HG03175 (cell line): ENCODE data around the gene JAM2.
"Not testable (repeated sequence)": the region's sequence is repeated elsewhere in the genome, so short reads cannot be mapped to it uniquely, and the experiment has no call there.

Experiments
- ATAC-seq: cut with Tn5 transposase; IDR thresholded peaks from one replicate; pipeline ENCODE4 v1.9.1; 2021; ENCODE audit warnings: mild to moderate bottlenecking, moderate library complexity; ENCODE audit not compliant: unreplicated experiment

Gene JAM2

DNA sequence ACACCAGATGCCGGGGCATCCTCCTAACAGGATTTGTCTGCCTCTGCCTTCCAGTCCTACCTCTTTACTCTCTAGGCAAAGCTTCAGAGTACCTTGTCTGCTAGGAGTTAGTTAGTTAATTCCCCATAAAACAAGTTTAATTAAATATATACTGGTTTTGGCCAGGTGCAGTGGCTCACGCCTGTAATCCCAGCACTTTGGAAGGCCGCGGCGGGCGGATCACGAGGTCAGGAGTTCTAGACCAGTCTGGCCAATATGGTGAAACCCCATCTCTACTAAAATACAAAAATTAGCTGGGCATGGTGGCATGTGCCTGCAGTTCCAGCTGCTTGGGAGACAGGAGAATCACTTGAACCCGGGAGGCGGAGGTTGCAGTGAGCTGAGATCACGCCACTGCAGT, 75.0 kb downstream of the JAM2 start:
- ATAC-seq, result not testable (repeated sequence)

GRCh38 chr21:25717491-25718147, 78.6 kb downstream of the JAM2 start:
- no peak for ATAC-seq

DNA sequence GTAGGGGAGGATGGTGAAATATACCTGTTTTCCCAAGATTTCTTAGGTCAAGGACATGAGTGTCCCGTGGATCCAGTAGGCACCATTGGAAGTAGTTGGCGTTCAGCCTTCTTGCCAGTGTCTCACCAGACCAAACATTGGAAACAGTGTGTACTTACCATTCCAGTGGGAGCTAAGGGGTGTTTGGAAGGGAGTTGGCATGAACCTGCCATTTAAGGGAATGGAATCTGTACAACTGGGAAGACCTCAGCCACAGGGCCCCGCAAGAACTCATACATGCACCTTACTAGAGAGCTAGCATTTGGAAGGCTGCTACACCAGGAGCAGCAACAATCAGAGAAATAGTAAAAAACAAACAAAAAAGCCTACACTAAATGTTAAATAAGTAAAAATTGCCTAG, 82.9 kb downstream of the JAM2 start:
- ATAC-seq, result no peak

- ATAC-seq, result no peak
Observed at GRCh38 chr21:25722631-25723030, 83.6 kb downstream of the JAM2 start.

DNA sequence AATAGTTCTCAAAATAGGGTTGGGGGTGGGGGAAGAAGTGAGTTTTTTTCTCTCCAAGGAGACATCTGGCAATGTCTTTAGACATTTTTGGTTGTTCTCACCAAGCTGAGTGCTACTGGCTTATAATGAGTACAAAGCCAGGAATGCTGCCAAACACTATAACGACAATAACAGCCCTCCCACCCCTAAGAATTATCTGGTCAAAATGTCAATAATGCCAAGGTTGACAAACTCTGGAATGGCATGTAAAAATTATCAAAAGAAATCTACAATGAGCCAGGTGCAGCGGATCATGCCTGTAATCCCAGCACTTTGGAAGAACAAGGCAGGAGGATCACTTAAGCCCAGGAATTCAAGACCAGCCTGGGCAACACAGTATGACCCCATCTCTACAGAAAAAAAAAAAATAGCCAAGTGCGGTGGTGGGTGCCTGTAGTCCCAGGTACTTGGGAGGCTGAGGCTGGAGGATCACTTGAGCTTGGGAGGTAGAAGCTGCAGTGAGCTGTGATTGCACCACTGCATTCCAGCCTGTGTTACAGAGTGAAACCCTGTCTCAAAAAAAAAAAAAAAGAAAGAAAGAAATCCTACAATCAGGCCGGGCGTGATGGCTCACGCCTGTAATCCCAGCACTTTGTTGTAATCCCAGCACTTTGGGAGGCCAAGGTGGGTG, 93.2 kb downstream of the JAM2 start:
- ATAC-seq, result no peak

DNA sequence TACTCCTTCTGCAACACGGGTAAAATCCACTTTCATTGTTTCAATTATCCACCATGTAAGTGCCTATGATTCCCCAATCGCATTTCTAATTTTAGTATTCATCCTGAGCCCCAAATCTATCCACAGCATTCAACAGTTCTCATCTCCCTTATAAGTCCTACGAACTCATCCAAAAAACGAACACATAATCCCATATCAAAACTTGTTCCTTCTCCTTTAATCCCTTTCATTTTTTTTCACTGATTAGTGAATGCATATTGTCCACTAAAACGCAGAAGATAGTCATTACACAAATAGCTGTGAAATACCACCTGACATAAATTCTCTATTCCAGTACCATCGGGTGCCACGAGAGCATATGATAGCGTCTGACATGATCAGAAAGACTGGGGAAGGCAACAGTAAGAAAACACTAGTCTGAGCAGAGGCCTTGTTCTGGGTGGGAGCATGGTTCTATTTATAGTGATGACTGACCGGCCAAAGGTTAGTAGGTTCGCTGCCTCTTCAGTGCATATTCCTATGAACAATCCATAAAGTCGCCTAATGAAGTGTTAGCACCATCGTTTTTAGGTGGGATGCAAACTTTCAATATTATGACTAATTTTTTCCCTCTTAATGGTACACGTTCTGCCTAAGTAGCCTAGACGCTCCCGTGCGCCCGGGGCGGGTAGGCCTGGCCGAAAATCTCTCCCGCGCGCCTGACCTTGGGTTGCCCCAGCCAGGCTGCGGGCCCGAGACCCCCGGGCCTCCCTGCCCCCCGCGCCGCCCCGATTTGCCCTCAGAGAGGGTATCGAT, 95.0 kb downstream of the JAM2 start:
- peak; percentile 5 for ATAC-seq

GRCh38 chr21:25734654-25734903, 95.5 kb downstream of the JAM2 start:
- peak; percentile 0 for ATAC-seq

GRCh38 chr21:25734904-25735645, 96.0 kb downstream of the JAM2 start, which contains the start of the genes ATP5PF and GABPA:
ATP5PF (minus strand) TSS chr21:25734904; CDS start chr21:25729794, 5,110 bp downstream.
GABPA (plus strand) TSS chr21:25734972; CDS start chr21:25741599, 6,627 bp downstream.
- ATAC-seq, result peak; percentile 91

GRCh38 chr21:25735646-25736597, 96.9 kb downstream of the JAM2 start:
- peak; percentile 5 for ATAC-seq

DNA sequence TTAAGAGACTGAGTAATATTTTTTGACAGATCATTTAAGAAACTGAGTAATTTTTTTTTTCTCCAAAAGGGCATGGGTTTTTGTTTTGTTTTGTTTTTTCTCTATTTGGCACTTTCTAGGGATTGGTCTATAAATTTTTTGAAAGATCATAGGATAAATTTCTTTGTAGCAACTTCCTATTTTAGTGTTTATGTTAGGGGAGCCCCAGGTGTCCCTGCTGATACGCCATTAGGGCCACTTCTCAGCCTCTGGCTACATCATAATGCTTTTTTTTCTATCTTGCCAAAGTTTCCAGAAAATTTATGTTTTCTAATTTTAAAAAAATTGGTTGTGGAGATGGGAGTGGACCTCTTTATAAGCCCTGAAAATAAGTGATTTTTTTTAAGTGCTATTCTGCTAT, 98.4 kb downstream of the JAM2 start:
- no peak for ATAC-seq

DNA sequence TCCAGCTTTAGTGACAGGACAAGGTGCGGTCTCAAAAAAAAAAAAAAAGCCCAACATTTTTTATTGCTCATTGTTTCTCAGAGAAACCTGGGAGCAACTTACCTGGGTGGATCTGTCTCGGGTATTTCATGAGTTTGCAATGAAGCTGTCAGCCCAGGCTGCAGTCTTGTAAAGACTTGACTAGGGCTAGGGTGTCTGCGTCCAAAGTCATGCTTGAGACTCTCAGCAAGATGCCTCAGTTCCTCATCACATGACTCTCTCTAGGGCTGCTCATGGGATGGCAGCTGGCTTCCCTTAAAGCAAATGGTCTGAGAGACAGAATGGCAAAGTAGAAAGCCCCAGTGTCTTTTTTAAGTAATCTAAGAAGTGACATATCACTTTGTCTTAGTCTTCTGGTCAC, 103.8 kb downstream of the JAM2 start:
- ATAC-seq, result no peak

- ATAC-seq, result no peak
Observed at GRCh38 chr21:25744854-25745253, 105.8 kb downstream of the JAM2 start.

DNA sequence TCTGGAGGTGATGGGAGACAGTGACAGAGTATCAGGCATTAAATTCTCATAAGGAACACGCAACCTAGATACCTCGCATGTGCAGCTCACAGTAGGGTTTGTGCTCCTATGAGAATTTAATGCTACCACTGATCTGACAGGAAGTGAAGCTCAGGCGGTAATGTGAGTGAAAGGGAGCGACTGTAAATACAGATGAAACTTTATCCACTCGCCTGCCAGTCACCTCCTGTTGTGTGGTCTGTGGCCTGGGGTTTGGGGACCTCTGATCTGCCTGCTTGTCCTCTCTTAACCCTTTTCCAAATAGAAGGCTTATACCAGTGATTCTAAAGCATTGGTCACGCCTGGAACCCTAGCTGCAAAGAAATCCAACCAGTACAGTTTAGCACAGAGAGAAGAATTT, 111.0 kb downstream of the JAM2 start:
- no peak for ATAC-seq

- ATAC-seq, result no peak
Observed at GRCh38 chr21:25752416-25752815, 113.4 kb downstream of the JAM2 start.

DNA sequence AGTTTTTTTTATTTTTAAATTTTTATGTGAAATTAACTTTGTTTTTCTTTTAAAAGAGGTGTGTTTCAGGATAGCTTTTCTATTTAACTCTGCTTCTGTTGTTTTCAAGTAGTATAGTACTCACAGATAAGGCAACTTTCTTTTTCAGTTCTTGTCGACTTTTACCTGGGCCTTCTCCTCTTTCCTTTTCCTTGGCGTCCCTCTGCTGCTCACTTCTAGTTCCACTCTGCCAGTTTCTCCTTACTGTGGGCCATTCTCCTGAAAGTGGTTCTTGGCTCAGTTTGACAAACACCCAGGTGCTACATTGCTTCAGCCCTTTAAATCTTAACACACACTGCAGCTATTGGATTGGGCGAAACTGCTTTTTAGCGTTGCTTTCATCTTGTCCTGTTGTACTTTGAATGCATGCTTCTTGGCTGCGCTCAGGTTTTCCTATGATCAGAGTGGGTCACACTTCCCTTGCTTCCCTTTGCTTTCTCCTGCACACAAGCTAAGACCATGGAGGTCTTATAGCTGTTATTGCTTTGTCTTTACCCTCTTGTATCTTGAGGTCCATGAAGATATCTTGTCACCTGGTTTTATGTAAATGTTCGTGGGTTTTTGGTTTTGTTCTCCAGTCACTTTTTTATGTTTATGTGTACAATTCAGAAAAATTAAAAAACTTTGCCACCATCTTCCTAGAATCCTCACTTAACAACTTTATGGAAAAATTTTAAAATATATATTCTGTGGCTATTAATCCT, 117.3 kb downstream of the JAM2 start:
- ATAC-seq, result no peak

- no peak for ATAC-seq
Observed at GRCh38 chr21:25757531-25757930, 118.5 kb downstream of the JAM2 start.

GRCh38 chr21:25759573-25759972, 120.5 kb downstream of the JAM2 start:
- ATAC-seq, result no peak

GRCh38 chr21:25760061-25760460, 121.0 kb downstream of the JAM2 start:
- no peak for ATAC-seq

DNA sequence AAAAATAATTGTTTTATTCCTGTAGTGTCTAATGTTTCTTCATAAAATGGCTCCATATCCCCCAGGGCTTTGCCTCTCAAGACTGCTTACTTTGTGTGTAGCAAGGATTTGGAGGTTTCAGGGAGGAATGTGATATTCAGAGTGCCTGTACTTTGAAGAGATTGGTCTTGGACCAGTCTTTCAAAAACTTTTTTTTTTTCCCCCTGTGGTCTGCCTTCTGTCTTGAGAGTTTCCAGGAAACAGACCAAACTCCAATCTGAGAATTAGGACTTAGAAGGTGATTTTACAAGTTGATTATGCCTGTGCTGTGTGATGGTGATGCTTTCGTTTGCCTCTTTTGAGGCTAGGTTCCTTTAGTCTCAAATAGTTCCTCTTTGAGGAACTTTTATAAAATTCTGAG, 121.6 kb downstream of the JAM2 start:
- ATAC-seq, result no peak

- ATAC-seq, result no peak
Observed at GRCh38 chr21:25764065-25764464, 125.0 kb downstream of the JAM2 start.
